Activated CD4-positive, alpha-beta T cell treated with anti-CD3 and anti-CD28 coated beads, Interleukin-2, amount 50 U/mL, for 4 hours (primary cell): Measurements from ENCODE around the gene ASIC1.

Experiments used
- DNase-seq, 2 experiments: peaks; one replicate each; pipeline ENCODE4 v3.0.0-alpha.2; 2020

ASIC1 gene

GRCh38 chr12:50110127-50110761 lies 52.8 kb downstream of the ASIC1 start:
- no peak for DNase-seq

DNA sequence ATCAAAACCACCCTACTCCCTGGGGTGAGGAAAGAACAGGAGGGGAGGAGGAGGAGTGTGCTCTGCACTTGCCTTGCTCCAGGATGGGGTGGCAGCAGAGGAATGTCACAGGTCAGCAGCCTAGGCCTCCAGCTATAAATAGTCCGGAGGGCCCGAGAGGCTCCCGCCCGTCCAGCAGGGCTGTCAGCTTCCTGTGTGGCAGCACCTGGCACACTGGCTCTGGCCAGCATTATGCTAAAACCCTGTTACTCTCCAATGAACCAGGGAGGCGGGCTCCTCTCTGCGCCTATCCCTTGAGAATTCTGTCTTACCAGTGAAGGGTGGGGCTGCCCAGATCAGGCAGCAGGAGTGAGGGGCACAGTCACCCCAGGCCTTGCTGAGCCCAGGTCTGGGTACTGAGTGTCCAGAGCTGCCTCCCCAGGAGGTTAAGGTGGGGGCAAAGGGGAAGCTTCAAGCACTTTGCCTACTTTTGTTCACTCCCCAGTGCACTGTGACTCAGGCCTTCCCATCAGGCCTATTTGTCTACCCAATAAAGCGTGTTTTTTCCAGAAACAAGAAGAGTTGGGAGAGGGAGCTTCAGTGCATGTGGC lies 53.5 kb downstream of the ASIC1 start:
- no peak for DNase-seq

DNA sequence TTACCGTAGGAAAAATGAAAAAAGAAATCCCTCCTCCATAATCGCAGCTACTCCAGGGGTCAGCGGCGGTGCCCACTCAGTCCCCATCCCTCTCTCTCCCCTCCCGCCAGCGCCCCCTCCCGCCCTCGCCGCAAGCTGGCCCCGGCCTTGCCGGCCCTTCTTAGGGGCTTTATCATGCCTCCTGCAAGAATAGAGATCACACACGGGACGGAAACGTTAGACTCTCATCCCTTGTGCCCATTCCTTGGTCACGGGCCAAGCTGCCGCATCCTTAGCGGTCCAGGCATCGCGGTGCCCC lies 53.9 kb downstream of the ASIC1 start:
- DNase-seq = no peak

- peak; percentile 99 for DNase-seq
Observed at GRCh38 chr12:50111693-50112455, 54.5 kb downstream of the ASIC1 start, which contains the start of gene COX14. Gene COX14, plus strand, starts transcription at chr12:50112236. Its CDS starts 7,808 bp downstream, at chr12:50120044.

- no peak for DNase-seq
Observed at GRCh38 chr12:50112456-50113218, 55.2 kb downstream of the ASIC1 start.

DNA sequence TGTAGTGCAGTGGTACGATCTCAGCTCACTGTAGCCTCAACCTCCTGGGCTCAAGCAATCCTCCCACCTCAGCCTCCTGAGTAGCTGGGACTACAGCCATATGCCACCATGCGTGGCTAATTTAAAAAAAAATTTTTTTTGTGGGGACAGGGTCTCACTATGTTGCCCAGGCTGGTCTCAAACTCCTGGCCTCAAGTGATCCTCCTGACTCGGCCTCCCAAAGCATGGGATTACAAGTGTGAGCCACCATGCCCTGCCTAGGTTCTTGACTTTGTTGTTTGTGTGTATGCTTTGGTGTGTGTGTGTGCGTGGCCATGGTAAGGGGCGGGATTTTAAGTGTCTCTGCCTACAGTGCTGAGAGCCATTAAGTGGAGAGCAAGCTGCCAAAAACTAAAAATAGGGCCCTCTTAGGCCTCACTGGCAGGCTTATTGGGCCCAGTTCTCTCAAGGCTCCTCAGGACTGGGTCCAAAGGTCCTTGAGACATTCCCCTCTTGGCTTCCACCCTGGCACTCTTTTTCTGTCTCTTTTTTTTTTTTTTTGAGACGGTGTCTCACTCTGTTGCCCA lies 59.7 kb downstream of the ASIC1 start:
- DNase-seq = no peak

GRCh38 chr12:50119387-50119786 lies 62.0 kb downstream of the ASIC1 start:
- no peak for DNase-seq

DNA sequence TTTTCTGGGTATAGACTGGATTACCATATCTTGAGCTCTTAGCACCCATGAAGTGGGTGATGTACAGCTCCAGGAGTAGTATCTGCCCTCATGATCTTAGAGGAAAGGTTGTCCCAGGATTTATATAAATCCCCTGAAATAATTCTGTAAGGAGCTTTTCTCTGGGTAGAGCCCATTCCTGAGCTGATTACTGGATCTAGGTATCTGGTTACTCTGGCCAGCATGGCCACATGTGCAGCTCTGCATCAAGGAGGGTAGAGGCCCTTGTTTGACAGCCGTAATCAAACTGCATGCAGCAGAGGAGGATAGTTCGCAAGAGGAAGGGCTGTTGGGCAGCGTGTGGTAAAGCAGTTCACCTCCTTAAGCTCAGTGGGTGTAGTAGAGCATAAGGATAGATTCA lies 63.1 kb downstream of the ASIC1 start:
- DNase-seq = no peak

- DNase-seq = no peak
Observed at GRCh38 chr12:50120953-50121352, 63.6 kb downstream of the ASIC1 start.

- DNase-seq = no peak
Observed at GRCh38 chr12:50121641-50122040, 64.2 kb downstream of the ASIC1 start.

DNA sequence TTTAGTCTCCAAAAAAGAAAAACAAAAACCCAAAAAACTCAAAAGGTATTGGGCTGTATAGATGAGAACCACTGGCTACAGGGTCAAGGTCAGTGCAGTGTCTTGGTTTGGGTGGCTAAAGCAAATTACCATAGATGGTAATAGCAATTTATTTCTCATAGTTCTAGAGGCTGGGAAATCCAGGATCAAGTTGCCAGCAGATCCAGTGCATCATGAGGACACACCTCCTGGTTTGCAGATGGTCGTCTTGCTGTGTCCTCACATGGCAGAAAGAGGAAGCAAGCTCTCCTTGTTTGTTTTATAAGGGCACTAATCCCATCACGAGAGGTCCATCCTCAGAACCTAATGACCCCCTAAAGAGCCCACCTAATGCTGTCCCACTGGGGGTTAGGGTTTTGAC lies 65.8 kb downstream of the ASIC1 start:
- DNase-seq = no peak

DNA sequence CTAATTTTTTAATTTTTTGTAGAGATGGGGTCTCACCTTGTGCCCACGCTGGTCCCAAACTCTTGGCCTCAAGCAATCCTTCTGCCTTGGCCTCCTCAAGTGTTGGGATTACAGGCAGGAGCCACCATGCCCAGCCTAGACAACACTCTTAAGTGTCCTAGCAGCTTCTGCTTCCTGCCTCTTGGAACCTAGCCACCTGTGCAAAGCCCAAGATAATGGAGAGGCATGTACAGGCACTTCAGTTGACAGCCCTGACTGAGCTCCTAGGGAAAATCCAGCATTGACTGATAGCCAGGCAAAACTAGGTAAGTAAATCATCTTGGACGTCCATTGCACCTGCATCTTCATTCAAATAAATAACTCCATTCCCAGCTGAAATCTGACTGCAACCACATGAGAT lies 70.2 kb downstream of the ASIC1 start:
- no peak for DNase-seq

DNA sequence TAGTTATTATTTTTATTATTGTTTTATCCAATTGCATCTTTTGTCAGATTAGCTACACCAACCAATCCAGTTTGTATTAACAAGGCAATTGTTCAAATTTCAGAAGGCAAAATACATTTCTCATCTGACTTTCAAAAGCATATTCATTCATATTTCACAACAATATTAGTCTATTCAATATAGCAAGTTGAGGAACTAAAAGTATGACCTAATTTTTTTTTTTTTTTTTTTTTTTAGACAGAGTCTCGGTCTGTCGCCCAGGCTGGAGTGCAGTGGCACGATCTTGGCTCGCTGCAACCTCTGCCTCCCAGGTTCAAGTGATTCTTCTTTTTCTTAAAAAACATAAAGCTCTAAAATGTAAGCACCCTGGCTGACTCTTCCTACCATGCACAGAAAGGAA lies 71.9 kb downstream of the ASIC1 start:
- DNase-seq = no peak

DNA sequence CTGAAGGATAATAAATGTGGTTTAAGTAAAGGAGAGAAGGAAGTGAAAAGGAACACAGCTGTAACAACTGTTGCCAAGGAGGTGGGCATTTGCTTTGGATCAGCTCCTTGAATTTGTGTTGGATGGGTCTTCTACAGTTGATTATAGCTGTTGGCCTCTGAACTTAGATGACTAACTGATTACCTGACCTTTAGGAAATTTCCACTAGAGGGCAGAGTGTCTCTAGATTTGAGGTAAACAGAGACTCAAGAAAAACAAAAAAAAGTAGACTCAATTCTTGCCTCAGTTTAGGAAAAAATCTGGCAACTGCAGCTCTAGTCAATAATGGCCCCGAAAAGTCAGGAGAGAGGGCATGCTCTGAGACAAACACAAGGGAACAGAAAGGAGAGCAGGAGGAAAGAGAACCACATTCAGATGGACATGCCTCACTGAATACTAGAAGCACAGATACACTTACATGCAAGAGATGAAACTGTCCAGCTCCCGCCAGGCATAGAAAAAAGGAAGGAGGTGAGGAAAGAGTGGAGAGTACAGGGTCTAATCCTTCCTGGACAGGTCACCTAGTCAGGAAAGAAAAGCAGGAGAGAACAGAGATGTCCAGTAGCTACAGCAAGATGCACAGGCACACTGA lies 75.2 kb downstream of the ASIC1 start:
- DNase-seq = no peak
